GM12874 (cell line): ENCODE results near the gene SLC25A48.

Source experiments
- CTCF ChIP-seq: IDR thresholded peaks from 2 replicates; pipeline ENCODE4 v1.5.1; 2011; ENCODE audit warnings: low read depth, mild to moderate bottlenecking, control low read depth, low read length, moderate library complexity; ENCODE audit not compliant: insufficient read depth

The SLC25A48 gene

GRCh38 chr5:135834639-135835529 is at the start of gene SLC25A48:
Gene SLC25A48 (plus strand): TSS chr5:135834663. CDS start chr5:135834848, 185 bp downstream.
- TF ChIP-seq CTCF = no peak; the same call in none of the 2 replicates

- no peak for TF ChIP-seq CTCF
Measured at GRCh38 chr5:135800656-135801055, 33.8 kb upstream of the SLC25A48 start.

- TF ChIP-seq CTCF = no peak
Measured at GRCh38 chr5:135810188-135810943, 24.1 kb upstream of the SLC25A48 start.

- no peak for TF ChIP-seq CTCF
Measured at GRCh38 chr5:135811007-135811406, 23.5 kb upstream of the SLC25A48 start.

- no peak for TF ChIP-seq CTCF
Measured at GRCh38 chr5:135813758-135814157, 20.7 kb upstream of the SLC25A48 start.

- no peak for TF ChIP-seq CTCF
Measured at GRCh38 chr5:135814316-135814715, 20.1 kb upstream of the SLC25A48 start.

- TF ChIP-seq CTCF = no peak
Measured at GRCh38 chr5:135814812-135815211, 19.7 kb upstream of the SLC25A48 start.
